NCI-H345 treated with DMSO at 0.1 percent for 48 hours (cell line): Measurements from ENCODE around the gene CST9L.
"Not testable (repeated sequence)": the region's sequence is repeated elsewhere in the genome, so short reads cannot be mapped to it uniquely, and the experiment has no call there.

Experiments
- DNase-seq: peaks from one replicate; lab custom pipeline; 2025; ENCODE audit not compliant: unreplicated experiment; lab: John Stamatoyannopoulos, UW

The CST9L gene

GRCh38 chr20:23586735-23587525, 18.6 kb upstream of the CST9L start:
- DNase-seq, result no peak

DNA sequence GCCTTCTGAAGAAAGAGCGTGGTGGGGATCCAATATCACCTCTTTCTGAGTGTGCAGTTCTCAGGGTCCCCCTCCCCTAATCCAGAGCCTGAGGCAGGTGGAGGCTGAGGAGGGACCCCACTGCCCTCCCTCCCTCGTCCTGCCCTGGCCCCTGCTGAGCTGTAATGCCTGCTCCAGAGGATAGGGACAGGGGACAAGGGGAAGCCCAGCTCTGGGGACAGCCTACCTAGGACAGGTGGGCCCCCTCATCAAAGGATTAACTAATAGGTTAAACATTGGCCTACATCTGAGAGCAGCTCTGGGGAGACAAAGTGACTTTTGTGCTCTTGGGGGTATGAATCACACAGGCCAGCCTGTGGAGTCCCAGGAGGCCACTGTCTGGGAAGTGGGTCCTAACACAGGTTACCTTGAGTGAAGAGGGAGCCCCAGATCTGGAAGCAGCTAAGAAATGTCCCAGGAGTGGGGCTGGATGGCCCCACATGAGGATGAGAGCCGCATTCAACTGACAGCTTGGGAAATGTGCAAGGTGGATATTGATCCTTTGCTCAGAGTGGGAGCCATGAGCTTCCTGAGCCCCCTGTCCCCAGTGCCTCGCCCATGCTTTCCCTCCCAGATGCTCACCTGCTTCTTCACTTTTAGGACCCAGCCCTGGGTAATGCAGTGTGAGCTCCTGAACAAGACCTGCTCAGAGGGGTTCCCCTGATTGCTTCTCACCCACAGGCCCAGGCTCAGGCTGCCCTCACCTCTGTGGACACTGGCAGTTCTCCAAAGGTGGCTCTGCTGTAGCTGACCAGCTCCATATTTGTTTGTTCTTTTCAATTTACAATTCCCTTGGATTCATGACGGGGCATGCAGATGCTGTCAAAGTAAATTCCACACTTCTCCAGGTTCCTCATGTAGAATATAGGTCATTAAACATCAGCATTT, 17.8 kb upstream of the CST9L start:
- no peak for DNase-seq

DNA sequence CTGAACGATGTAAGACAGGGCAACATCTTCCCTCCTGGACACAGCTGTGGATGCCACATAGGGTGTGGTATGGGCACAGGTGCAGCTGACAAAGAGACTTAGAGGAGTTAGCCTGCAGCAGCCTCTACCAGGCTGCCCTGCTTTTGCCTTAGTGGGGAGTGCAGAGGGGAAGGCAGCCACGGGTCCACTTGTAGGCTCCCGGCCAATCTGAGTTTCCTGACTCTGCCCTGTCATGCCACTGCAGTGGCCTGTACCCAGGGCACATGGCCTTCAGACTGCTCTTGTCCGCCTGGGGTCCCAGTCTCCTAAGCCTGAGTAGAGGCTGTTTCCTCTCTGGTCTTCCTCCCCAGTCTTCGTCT, 17.1 kb upstream of the CST9L start:
- no peak for DNase-seq

GRCh38 chr20:23584434-23585199, 16.3 kb upstream of the CST9L start:
- no peak for DNase-seq

GRCh38 chr20:23583526-23583925, 15.2 kb upstream of the CST9L start:
- DNase-seq, result no peak

- no peak for DNase-seq
Measured at GRCh38 chr20:23582293-23582692, 14.0 kb upstream of the CST9L start.

- not testable (repeated sequence) for DNase-seq
Measured at GRCh38 chr20:23581833-23582232, 13.5 kb upstream of the CST9L start.

GRCh38 chr20:23574977-23575376, 6.7 kb upstream of the CST9L start:
- DNase-seq, result no peak

GRCh38 chr20:23570178-23570760, 2.0 kb upstream of the CST9L start:
- DNase-seq, result no peak

GRCh38 chr20:23569570-23569969, 1.3 kb upstream of the CST9L start:
- no peak for DNase-seq

GRCh38 chr20:23568971-23569330, 667 bp upstream of the CST9L start:
- DNase-seq, result no peak

DNA sequence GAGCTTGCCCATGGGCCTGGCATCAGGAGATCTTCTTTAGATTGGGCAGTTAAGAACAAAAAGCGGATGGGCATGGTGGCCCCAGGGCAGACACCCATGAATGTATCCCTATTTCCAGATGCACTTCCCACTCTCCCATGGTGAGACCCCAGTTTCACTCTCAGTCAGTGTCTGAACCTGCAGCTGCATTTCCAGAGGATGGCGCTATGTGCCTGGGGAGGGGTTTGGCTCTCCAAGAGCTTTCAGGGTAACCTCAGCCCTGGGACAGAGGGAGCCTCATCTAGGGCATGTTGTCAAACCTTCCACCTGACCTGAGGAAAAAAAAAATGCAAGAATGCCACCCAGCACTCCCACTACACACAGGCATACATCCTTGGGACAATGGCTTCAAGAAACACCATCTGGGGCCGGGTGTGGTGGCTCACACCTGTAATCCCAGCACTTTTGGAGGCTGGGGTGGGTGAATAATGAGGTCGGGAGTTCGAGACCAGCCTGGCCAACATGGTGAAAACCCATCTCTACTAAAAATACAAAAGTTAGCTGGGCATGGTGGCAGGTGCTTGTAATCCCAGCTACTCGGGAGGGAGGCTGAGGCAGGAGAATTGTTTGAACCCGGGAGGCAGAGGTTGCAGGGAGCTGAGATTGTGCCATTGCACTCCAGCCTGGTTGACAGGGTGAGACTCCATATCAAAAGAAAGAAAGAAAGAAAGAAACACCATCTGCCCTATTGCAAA, 1.9 kb downstream of the CST9L start:
- DNase-seq, result no peak

GRCh38 chr20:23565503-23566045, 2.7 kb downstream of the CST9L start:
- no peak for DNase-seq

DNA sequence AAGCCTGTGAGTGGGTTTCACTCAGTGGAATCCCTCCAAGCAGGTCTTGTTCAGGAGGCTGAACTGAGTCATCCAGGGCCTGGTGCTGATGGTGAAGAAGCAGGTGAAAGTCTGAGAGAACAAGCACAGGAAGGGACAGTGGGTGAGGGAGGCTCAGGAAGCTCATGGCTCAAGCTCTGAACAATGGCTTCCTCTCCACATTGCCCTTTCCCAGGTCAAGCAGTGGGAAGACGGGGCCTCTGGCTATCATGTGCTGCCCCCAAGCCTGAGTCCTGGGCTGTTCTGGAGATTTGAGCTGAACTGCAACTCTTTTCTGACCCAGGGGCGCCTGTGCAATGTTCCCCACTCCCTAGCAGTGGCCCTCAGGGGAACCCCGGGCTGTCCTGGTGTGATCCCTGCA, 3.4 kb downstream of the CST9L start:
- no peak for DNase-seq

- DNase-seq, result no peak
Measured at GRCh38 chr20:23562721-23563342, 5.5 kb downstream of the CST9L start.

GRCh38 chr20:23554401-23554800, 13.9 kb downstream of the CST9L start:
- no peak for DNase-seq

DNA sequence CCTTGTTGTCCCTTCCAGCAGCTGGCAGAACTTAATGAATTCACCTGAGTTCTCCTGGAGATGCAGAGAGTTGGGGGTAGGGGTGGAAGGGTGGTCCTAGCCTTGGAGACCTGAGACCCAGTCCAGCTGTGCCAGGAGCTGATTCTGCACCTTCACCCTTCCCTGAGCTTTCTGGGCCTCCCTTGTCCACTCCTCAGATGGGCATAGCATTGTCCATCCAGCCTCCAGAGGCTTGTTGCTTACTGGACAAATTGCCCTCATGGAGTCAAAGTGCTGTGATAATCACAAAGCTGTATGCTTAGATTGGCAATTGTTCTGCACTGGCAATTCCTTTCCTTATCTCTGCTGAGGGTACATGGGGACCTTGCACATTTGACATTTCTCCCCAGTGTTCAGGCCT, 16.5 kb downstream of the CST9L start:
- no peak for DNase-seq

GRCh38 chr20:23551383-23551782, 16.9 kb downstream of the CST9L start:
- no peak for DNase-seq

GRCh38 chr20:23550227-23550626, 18.1 kb downstream of the CST9L start:
- no peak for DNase-seq

DNA sequence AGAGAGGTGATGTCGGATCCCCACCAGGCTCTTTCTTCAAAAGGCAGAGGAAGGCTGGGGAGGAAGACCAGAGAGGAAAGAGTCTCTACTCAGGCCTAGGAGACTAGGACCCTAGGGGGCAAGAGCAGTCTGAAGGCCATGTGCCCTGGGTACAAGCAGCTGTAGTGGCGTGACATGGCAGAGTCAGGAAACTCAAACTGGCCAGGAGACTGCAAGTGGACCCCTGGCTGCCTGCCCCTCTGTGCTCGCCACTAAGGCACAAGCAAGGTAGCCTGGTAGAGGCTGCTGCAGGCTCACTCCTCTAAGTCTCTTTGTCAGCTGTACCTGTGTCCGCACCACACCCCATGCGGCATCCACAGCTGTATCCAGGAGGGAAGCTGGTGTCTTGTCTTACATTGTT, 19.9 kb downstream of the CST9L start:
- DNase-seq, result no peak
